GM19025 (cell line): ENCODE results near the gene AFTPH.
A peak's percentile ranks its signal among the peaks of the same experiment; 100 is the strongest.
"Not testable (repeated sequence)": the region's sequence is repeated elsewhere in the genome, so short reads cannot be mapped to it uniquely, and the experiment has no call there.

ENCODE experiments used
- ATAC-seq: cut with Tn5 transposase; IDR thresholded peaks from one replicate; pipeline ENCODE4 v1.9.1; 2021; ENCODE audit warnings: mild to moderate bottlenecking, low read depth, moderate library complexity; ENCODE audit not compliant: unreplicated experiment

Gene AFTPH

DNA sequence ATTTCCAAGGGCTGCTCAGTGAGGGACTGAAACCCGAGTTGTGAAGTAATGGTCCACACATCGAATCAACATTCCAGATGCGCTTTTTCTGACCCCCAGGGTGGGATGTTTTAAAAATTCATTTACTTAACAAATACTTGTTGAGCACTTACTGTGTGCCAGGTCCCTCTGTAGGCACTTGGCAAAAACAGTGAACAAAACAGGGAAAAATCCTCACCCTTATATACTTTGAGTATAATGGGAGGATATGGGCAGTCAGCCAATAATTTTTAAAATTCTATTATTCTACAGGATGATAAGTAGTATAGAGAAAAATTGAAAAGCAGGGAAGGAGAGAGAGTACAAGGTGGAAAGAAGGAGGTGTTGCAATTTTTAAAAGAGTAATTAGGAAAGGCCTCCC is 31.3 kb upstream of the AFTPH start:
- ATAC-seq, result no peak

DNA sequence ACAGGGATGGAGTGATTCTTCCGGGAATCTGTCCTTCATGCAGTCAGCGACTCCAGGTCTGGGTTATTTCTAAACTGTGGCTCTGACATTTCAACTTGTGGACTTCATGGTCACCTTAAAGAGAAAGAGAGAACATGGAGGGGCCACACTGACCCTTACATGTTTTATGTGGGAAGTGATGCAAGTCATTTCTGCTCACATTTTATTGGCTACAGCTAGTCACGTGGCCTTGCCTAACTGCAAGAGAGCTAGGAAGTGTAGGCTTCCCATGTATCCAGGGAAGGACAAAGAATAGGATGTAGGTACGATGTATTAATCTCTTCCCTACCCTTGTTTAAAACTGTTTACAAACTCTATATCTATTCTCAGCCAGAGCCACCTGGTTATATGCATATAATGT is 30.3 kb upstream of the AFTPH start:
- ATAC-seq, result no peak

DNA sequence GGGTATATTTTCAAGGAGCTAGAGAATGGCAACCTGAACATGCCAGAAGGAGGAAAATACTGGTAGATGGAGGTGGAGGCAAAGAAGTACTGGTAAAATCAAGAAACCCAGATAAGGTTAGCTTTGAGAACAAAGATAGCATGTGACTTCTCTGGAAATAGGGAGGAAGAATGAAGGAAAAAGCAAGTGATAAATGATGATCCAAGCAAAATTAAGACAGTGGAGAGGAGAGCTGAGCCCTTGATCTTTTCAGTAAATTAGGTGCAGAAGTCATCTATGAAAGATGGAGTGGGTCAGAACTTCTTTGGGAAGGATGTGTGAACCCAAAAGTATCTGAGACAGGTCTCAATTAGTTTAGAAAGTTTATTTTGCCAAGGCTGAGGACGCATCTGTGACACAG is 25.7 kb upstream of the AFTPH start:
- no peak for ATAC-seq

DNA sequence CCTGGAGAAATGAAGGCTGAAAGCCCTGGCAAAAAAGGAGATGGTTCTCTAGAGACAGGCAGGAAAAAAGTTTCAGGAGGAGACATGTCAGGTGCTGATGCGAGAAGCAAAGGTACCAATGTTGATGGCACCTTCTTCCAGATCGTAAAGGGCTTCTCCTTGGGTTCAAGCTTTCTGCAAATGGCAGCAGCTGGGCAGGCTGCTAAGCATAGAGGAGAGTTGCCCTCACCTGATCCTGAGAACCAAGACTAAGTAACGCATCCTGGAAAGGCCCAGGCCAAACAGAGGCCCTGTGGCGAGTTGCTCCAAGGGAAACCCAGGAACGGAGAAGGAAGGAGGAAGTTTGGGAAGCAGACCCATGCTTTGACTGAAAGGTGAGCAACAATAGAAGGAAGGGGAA is 23.6 kb upstream of the AFTPH start:
- no peak for ATAC-seq

DNA sequence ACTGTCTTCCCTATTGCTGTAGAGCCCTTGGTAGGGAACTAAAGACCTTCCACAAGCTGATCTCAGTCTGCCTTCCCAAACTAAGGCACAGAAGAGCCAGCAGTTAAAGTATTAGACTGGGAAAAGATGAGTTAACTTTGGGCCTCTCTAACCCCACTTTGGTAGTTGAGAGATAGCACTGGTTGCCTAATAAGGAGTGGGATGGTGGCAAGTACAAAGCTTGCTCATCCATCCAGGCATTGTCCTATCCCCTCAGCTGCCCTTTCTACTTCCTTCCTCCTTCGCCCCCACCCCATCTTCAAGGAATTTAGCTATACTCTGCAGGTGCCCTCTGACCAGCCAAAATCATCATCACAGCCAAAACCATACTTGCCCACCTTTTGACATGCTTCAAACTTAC is 22.2 kb upstream of the AFTPH start:
- ATAC-seq, result no peak

GRCh38 chr2:64502860-64503259 is 21.3 kb upstream of the AFTPH start:
- ATAC-seq, result no peak

GRCh38 chr2:64504774-64505720 is 19.1 kb upstream of the AFTPH start:
- ATAC-seq, result no peak

DNA sequence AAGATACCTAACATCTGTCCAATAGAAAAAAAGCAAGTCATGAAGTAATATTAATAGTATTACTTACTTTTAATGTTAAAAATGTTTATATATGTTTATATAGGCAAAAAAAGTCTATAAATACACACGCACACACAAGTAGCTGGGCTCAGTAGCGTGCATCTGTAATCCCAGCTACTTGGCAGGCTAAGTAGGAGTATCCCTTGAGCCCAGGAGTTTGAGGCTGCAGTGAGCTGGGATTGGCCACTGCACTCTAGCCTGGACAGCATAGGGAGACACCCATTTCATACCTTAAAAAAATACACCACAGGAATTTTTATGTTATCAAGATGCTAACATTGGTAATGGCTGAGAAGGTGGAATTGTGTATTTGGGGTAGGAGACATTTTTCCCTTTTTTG is 17.4 kb upstream of the AFTPH start:
- no peak for ATAC-seq

- ATAC-seq, result no peak
Measured at GRCh38 chr2:64514008-64514407, 10.1 kb upstream of the AFTPH start.

DNA sequence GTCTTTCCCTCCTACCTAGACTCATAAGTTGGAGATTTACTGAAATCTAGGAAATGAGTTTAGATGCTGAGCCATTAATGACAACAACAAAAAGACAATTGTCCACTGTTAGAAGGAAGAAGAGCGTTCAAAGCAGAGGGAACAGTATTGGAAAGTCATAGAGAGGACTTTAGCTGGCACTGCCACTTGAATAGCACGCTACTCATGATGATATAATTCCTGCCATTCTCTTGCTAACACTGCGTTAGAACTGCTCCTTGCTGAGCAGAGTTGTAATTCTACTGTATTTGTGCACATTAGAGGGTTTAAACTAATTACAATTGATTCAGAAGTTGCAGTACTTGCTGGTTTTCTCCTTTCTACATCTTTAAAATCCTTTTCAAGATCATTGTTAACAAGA is 9.0 kb upstream of the AFTPH start:
- ATAC-seq, result no peak

DNA sequence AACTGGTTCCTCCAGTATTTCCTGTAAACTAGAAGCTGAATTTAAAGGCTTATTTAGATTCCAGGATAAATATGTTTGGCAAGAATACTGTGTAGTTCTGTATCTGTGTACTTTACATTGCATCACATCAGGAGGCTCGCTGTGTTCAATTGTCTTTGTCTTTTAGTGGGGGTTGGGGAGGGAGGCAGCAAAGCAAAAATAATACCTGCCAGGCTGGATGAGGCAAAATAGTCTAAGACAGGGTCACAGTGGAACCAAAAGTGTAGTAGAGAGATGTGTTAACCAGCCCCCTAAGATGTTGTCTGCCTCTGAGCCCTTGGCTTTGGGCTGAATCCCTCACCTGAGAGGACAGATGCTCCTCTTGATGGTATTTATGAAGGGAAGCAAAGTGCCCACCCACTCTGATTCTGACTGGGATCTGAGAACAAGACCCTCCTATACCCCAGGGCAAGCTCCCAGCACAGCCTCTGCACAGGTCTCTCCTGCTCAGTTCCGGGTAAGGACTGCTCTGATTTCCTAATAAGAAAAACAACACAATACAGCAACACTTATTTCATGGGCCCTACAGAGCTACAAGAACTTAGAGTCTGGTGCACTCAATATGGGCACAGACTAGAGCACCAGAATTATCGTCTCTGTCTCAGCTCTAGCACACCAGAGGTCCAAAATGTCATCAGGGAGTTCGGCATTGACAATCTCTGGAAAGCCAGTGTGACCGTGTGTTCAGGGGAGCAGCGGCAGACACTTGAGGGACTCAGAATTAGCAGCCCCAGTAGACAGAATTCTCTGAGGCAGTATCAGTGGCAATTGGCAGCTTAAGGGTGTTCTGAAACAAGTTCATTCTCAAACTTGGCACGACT is 7.2 kb upstream of the AFTPH start:
- ATAC-seq, result no peak

GRCh38 chr2:64517511-64517884 is 6.6 kb upstream of the AFTPH start:
- no peak for ATAC-seq

GRCh38 chr2:64522843-64523428 is 1.2 kb upstream of the AFTPH start:
- ATAC-seq, result no peak

- ATAC-seq, result peak; percentile 1
Measured at GRCh38 chr2:64524604-64525316, 632 bp downstream of the AFTPH start.

DNA sequence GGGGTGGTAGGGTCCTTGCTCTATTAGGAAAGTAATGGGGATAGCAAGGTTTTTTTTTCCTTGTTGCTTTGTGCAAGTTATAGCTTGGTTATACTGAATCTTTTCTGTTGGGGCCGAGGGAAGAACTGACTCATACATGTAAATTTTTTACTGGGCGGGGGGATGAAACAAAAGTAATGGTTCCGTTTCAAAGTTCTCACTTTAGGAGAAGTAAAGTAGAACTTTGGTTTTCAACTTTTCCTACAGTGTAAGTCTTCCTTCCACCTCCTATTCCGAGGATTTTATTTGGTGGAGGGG is 1.1 kb downstream of the AFTPH start:
- no peak for ATAC-seq

- ATAC-seq, result no peak
Measured at GRCh38 chr2:64526034-64526433, 1.9 kb downstream of the AFTPH start.

DNA sequence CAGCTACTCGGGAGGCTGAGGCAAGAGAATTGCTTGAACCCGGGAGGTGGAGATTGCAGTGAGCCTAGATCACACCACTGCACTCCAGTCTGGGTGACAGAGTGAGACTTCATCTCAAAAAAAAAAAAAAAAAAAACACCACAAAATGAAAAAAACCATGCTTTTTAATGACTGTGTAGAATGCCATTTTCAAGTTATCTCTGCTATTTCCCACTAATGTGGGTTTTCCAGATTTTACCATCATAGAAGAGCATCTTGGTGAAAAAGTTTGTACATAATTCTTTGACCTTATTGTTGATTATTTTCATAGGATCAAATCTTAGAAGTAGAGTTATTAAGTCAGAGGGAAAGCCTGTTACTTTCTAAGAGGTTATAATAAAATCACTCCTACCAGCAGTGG is 6.8 kb downstream of the AFTPH start:
- not testable (repeated sequence) for ATAC-seq

GRCh38 chr2:64532030-64532429 is 7.9 kb downstream of the AFTPH start:
- ATAC-seq, result no peak

DNA sequence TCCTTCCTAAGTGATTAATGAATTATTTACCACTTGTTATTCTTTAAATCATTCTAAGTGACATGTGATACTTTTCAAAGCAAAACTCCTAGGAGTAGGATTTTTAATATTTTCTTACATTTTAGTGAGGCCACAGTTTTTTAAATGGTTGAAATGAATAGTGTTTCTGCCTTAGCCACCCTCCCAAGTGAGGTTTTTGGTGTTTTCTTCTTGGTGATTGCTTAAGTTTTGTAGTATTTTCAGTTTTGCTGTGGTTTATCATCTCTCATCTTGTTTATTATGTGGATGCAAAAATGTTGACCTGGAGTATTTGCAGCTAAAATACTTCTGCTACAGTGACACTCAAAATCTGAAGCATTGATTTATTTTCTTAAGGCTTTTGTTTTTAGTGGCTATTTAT is 9.8 kb downstream of the AFTPH start:
- no peak for ATAC-seq

- no peak for ATAC-seq
Measured at GRCh38 chr2:64534363-64534762, 10.2 kb downstream of the AFTPH start.

- ATAC-seq, result no peak
Measured at GRCh38 chr2:64535024-64535423, 10.9 kb downstream of the AFTPH start.
